Mesenchymal stem cell (in vitro differentiated cells and primary cell): Measurements from ENCODE around the gene LDAH.

ENCODE experiments used
- DNase-seq: peaks from one replicate; pipeline ENCODE4 v3.0.0-alpha.2; 2013
- H2AFZ ChIP-seq: one replicate; pipeline ENCODE4 v1.6.1; 2013; ENCODE audit warnings: low read depth, mild to moderate bottlenecking, control low read depth, inconsistent platforms, low read length, moderate library complexity
- H2AK5ac ChIP-seq: 2 replicates; pipeline ENCODE4 v1.6.1; 2013; ENCODE audit warnings: low read length, moderate library complexity, mild to moderate bottlenecking, inconsistent platforms; ENCODE audit not compliant: severe bottlenecking
- H2BK120ac ChIP-seq: one replicate; pipeline ENCODE4 v1.6.1; 2013; ENCODE audit warnings: low read depth, mild to moderate bottlenecking, inconsistent platforms, low read length, moderate library complexity
- H2BK12ac ChIP-seq, 2 experiments: one replicate each; pipeline ENCODE4 v1.6.1; 2013; ENCODE audit warnings: inconsistent platforms in 2 of 2, low read length in 2 of 2, mild to moderate bottlenecking in 2 of 2, moderate library complexity in 2 of 2, control low read depth in 1 of 2
- H2BK15ac ChIP-seq: one replicate; pipeline ENCODE4 v1.6.1; 2013; ENCODE audit warnings: mild to moderate bottlenecking, low read depth, inconsistent platforms; ENCODE audit not compliant: poor library complexity, severe bottlenecking
- H2BK5ac ChIP-seq: 2 replicates; pipeline ENCODE4 v1.6.1; 2013; ENCODE audit warnings: low read depth, mild to moderate bottlenecking, low read length, control low read depth, inconsistent platforms; ENCODE audit not compliant: poor library complexity, severe bottlenecking
- H3K14ac ChIP-seq, 2 experiments: one replicate each; pipeline ENCODE4 v1.6.1; 2013; ENCODE audit warnings: inconsistent platforms in 2 of 2, low read length in 2 of 2, control low read depth in 1 of 2, mild to moderate bottlenecking in 1 of 2, moderate library complexity in 1 of 2
- H3K18ac ChIP-seq, 2 experiments: one replicate each; pipeline ENCODE4 v1.6.1; 2013; ENCODE audit warnings: inconsistent platforms in 2 of 2, low read length in 2 of 2, control low read depth in 1 of 2, low read depth in 1 of 2, mild to moderate bottlenecking in 1 of 2
- H3K23ac ChIP-seq, 2 experiments: one replicate each; pipeline ENCODE4 v1.6.1; 2013; ENCODE audit warnings: inconsistent platforms in 2 of 2, low read length in 2 of 2, mild to moderate bottlenecking in 2 of 2, moderate library complexity in 2 of 2, control low read depth in 1 of 2
- H3K27ac ChIP-seq: 2 replicates; pipeline ENCODE4 v1.5.1; 2013; ENCODE audit warnings: mild to moderate bottlenecking, moderate library complexity, low read length, control low read depth, inconsistent platforms; ENCODE audit not compliant: poor library complexity, severe bottlenecking
- H3K27me3 ChIP-seq, 2 experiments: 2 replicates each; pipeline versions ENCODE4 v1.6.1 to v1.7.0; 2013; ENCODE audit warnings: low read length in 2 of 2, mild to moderate bottlenecking in 2 of 2, moderate library complexity in 2 of 2, control low read depth in 1 of 2, inconsistent platforms in 1 of 2; ENCODE audit not compliant: control insufficient read depth in 1 of 2, insufficient read depth in 1 of 2
- H3K36me3 ChIP-seq, 2 experiments: 2 replicates each; pipeline versions ENCODE4 v1.6.1 to v1.7.0; 2013; ENCODE audit warnings: low read length in 2 of 2, control low read depth in 1 of 2, inconsistent platforms in 1 of 2, low read depth in 1 of 2, mild to moderate bottlenecking in 1 of 2; ENCODE audit not compliant: insufficient read depth in 2 of 2, control insufficient read depth in 1 of 2
- H3K4ac ChIP-seq, 2 experiments: one replicate each; pipeline ENCODE4 v1.6.1; 2013; ENCODE audit warnings: inconsistent platforms in 2 of 2, low read length in 2 of 2, mild to moderate bottlenecking in 2 of 2, moderate library complexity in 2 of 2, control low read depth in 1 of 2, low read depth in 1 of 2
- H3K4me1 ChIP-seq: 2 replicates; pipeline ENCODE4 v1.6.1; 2013; ENCODE audit warnings: low read depth, low read length, control low read depth; ENCODE audit not compliant: control insufficient read depth, insufficient read depth
- H3K4me2 ChIP-seq: 2 replicates; pipeline ENCODE4 v1.6.1; 2013; ENCODE audit warnings: low read length, mild to moderate bottlenecking, inconsistent platforms; ENCODE audit not compliant: poor library complexity, severe bottlenecking
- H3K4me3 ChIP-seq, 2 experiments: 2 replicates each; pipeline versions ENCODE4 v1.5.1 to v1.7.0; 2013; ENCODE audit warnings: low read length in 2 of 2, mild to moderate bottlenecking in 2 of 2, control low read depth in 1 of 2, low read depth in 1 of 2; ENCODE audit not compliant: insufficient read depth in 1 of 2
- H3K79me1 ChIP-seq: replicated peaks from 2 replicates; pipeline ENCODE4 v1.6.1; 2013; ENCODE audit warnings: mild to moderate bottlenecking, control low read depth, low read length, inconsistent platforms; ENCODE audit not compliant: poor library complexity, severe bottlenecking
- H3K9ac ChIP-seq: 2 replicates; pipeline ENCODE4 v1.7.0; 2013; ENCODE audit warnings: mild to moderate bottlenecking, low read length, moderate library complexity
- H3K9me3 ChIP-seq: 2 replicates; pipeline ENCODE4 v1.7.0; 2013; ENCODE audit warnings: mild to moderate bottlenecking, low read length; ENCODE audit not compliant: control insufficient read depth
- H4K8ac ChIP-seq: one replicate; pipeline ENCODE4 v1.6.1; 2013; ENCODE audit warnings: inconsistent platforms, mild to moderate bottlenecking, low read length, moderate library complexity
- H4K91ac ChIP-seq: one replicate; pipeline ENCODE4 v1.6.1; 2013; ENCODE audit warnings: mild to moderate bottlenecking, low read length, inconsistent platforms
- WGBS: methylation state at CpG from one replicate; pipeline ENCODE4 v1.1.7; 2013; ENCODE audit warnings: mixed read lengths; 5-methylcytosine and 5-hydroxymethylcytosine counted together

The LDAH gene

DNA sequence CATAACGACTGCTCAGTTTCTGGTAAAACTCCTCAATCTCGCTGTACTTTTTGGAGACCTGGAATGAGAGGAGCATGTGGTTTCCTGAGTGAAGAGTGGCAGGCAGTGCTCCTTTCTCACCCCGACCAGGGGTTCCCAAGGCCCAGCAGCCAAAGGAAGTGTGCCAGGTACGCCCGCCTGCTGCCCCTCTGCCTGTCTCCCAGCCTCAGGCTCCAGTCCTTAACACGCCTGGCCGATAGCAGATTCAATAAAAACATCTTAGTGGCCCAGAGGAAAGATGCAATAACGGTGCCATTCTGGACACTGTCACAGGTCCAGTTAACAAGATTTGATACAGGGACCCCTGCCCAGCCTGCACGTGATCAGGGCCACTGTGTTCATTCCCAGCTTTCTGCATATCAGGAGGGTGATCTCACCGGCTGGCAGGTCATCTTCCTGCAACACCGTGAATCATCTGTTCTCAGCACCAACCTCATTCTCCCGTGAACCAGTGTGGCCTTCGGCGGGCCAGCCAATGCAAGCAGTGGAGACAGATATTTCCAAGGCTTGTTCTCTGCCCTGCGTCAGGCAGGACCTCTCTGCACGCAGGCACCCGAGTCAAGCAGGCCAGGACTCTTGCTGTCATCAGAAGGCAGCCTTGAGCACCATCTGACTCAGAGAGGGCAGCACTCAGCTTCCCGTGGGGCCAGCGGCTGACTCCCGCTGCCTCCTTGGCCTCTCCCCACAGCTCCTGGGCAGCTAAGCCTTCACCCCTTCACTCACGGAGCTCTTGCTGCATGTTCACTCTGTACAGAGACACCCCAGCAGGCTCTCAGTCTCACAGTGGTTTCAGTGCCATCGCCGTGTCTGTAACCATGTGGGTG, 181.5 kb downstream of the LDAH start:
- H3K4ac ChIP-seq = no peak overlapping the region
- WGBS = 84% methylated on average over 23 of the region's 23 CpGs
- peak overlapping the region; percentile 50 for H4K8ac ChIP-seq
- H3K4me2 ChIP-seq = no peak overlapping the region
- H3K18ac ChIP-seq = no peak overlapping the region
- H3K9ac ChIP-seq = peak overlapping the region; percentile 66
- no peak overlapping the region for H2BK15ac ChIP-seq
- peak; percentile 77 for DNase-seq
- peak overlapping the region in 1 of 2 experiments; percentile 36 for H3K23ac ChIP-seq
- no peak overlapping the region for H2BK12ac ChIP-seq
- no peaks in the 10 kb centered on the region for H3K9me3 ChIP-seq
- H3K4me1 ChIP-seq = peaks cover 28% of the 10 kb centered on the region
- H2BK5ac ChIP-seq = no peak overlapping the region
- no peak overlapping the region for H2BK120ac ChIP-seq
- peak overlapping the region; percentile 71 for H3K27ac ChIP-seq
- peaks cover 26% of the 10 kb centered on the region for H3K79me1 ChIP-seq
- peaks cover 72 to 87% of the 10 kb centered on the region in 2 experiments for H3K36me3 ChIP-seq
- peak overlapping the region in 1 of 2 experiments; percentile 33 for H3K4me3 ChIP-seq
- no peaks in the 10 kb centered on the region for H3K27me3 ChIP-seq
- no peak overlapping the region for H4K91ac ChIP-seq
- peak overlapping the region; percentile 68 for H2AK5ac ChIP-seq
- H2AFZ ChIP-seq = no peak overlapping the region
- no peak overlapping the region for H3K14ac ChIP-seq

GRCh38 chr2:20640411-20641122, 182.3 kb downstream of the LDAH start:
- 90% methylated on average over 14 of the region's 14 CpGs for WGBS
- peak overlapping the region; percentile 35 for H4K8ac ChIP-seq
- DNase-seq = no peak

GRCh38 chr2:20638646-20639430, 184.1 kb downstream of the LDAH start:
- no peak overlapping the region for H3K4me2 ChIP-seq
- peaks cover 44% of the 10 kb centered on the region for H3K4me1 ChIP-seq
- no peak overlapping the region for H3K27ac ChIP-seq
- peak overlapping the region; percentile 45 for H2AK5ac ChIP-seq
- H2BK120ac ChIP-seq = no peak overlapping the region
- H4K91ac ChIP-seq = no peak overlapping the region
- H4K8ac ChIP-seq = no peak overlapping the region
- H3K79me1 ChIP-seq = peaks cover 13% of the 10 kb centered on the region
- no peak overlapping the region for H3K9ac ChIP-seq
- no peaks in the 10 kb centered on the region for H3K27me3 ChIP-seq
- no peak overlapping the region for H2BK15ac ChIP-seq
- WGBS = 96% methylated on average over 15 of the region's 15 CpGs
- H2BK5ac ChIP-seq = no peak overlapping the region
- H3K18ac ChIP-seq = no peak overlapping the region
- H2AFZ ChIP-seq = no peak overlapping the region
- H3K4ac ChIP-seq = no peak overlapping the region
- no peak overlapping the region for H3K14ac ChIP-seq
- no peak overlapping the region for H2BK12ac ChIP-seq
- peaks cover 55 to 70% of the 10 kb centered on the region in 2 experiments for H3K36me3 ChIP-seq
- H3K4me3 ChIP-seq = no peak overlapping the region
- DNase-seq = no peak
- no peak overlapping the region for H3K23ac ChIP-seq
- H3K9me3 ChIP-seq = no peaks in the 10 kb centered on the region

More at GRCh38 chr2:20640411-20641122, 182.3 kb downstream of the LDAH start:
- Histone ChIP-seq H3K18ac (no peak overlapping the region), H3K27me3 (no peaks in the 10 kb centered on the region), H3K14ac (no peak overlapping the region), H2BK5ac (no peak overlapping the region), H3K79me1 (peaks cover 22% of the 10 kb centered on the region), H4K91ac (peak overlapping the region; percentile 12), H3K4me1 (peaks cover 31% of the 10 kb centered on the region), H3K36me3 (peaks cover 67 to 85% of the 10 kb centered on the region in 2 experiments), H2BK120ac (no peak overlapping the region), H3K23ac (no peak overlapping the region), H3K9ac (peak overlapping the region; percentile 66), H2BK15ac (no peak overlapping the region), H3K9me3 (no peaks in the 10 kb centered on the region), H3K27ac (no peak overlapping the region), H2AFZ (no peak overlapping the region), H3K4me2 (no peak overlapping the region), H2BK12ac (no peak overlapping the region), H3K4ac (no peak overlapping the region), H3K4me3 (no peak overlapping the region), H2AK5ac (peak overlapping the region; percentile 68)
